Activated naive CD4-positive, alpha-beta T cell treated with anti-CD3 and anti-CD28 coated beads for 36 hours (primary cell): ENCODE data around the gene DENND2A. TPM values are rescaled to one million over a fixed set of nuclear protein-coding genes. Genes with fewer than 3 reads are reported as not detected.
"Not testable (repeated sequence)": the region's sequence is repeated elsewhere in the genome, so short reads cannot be mapped to it uniquely, and the experiment has no call there.

Experiments
- CTCF ChIA-PET: fragments of 350-600 bp; sonication (Branson Sonifier 250); formaldehyde crosslinking; loops from one replicate; lab custom pipeline; 2021; ENCODE audit warnings: antibody characterized with exemption; lab: Charles Lee
- DNase-seq: peaks from one replicate; pipeline ENCODE4 v3.0.0-alpha.2; 2020
- H3K27ac Mint-ChIP-seq: one replicate; pipeline ENCODE4 v1.8.0; 2021; ENCODE audit warnings: mild to moderate bottlenecking, mixed read lengths
- H3K27me3 Mint-ChIP-seq: one replicate; pipeline ENCODE4 v1.8.0; 2021; ENCODE audit warnings: low read depth, mixed read lengths
- H3K36me3 Mint-ChIP-seq: one replicate; pipeline ENCODE4 v1.8.0; 2021; ENCODE audit warnings: low read depth, mixed read lengths
- H3K4me1 Mint-ChIP-seq: one replicate; pipeline ENCODE4 v1.8.0; 2021; ENCODE audit warnings: low read depth, mixed read lengths
- H3K4me3 Mint-ChIP-seq: one replicate; pipeline ENCODE4 v1.8.0; 2021; ENCODE audit warnings: mild to moderate bottlenecking, moderate library complexity, mixed read lengths
- H3K9me3 Mint-ChIP-seq: one replicate; pipeline ENCODE4 v1.8.0; 2021; ENCODE audit warnings: mixed read lengths
- intact Hi-C: fragments of 100-400 bp; cut with micrococcal nuclease; formaldehyde crosslinking; loops from one replicate; pipeline ENCODE4 v1.15.1; 2023
- total RNA-seq, 2 experiments: library from RNA; stranded (reverse); gene quantifications; one replicate each; pipeline ENCODE4 v1.2.3, GENCODE V29; 2021

DENND2A gene
- total RNA-seq, 2 experiments from 2014 or later = not detected

DNA sequence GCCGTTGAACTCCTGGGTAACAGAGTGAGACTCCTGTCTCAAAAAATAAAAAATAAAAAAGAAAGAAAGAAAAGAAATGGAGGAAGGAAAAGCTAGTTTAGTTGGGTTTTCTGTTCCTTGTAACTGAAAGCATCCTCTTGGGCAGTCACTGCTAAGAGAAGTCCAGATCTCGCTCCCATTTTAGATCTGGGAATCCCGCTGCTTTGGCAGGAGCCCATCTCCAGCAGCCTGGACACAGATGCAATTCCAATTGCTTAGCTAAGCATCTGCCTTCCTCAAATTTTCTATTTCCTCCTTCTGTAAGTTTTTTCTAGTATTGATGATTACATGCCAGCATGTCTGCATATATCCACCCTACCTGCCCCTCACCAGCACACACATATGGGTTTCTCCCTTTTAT, 54.1 kb downstream of the DENND2A start:
- CTCF ChIA-PET = no interaction called here
- Mint-ChIP-seq H3K9me3 (no peaks in the 10 kb centered on the region), H3K27me3 (no peaks in the 10 kb centered on the region), H3K4me1 (peaks cover 4% of the 10 kb centered on the region), H3K36me3 (no peaks in the 10 kb centered on the region), H3K4me3 (no peak overlapping the region), H3K27ac (no peak overlapping the region)
- no peak for DNase-seq
- intact Hi-C loops = no loop called here

DNA sequence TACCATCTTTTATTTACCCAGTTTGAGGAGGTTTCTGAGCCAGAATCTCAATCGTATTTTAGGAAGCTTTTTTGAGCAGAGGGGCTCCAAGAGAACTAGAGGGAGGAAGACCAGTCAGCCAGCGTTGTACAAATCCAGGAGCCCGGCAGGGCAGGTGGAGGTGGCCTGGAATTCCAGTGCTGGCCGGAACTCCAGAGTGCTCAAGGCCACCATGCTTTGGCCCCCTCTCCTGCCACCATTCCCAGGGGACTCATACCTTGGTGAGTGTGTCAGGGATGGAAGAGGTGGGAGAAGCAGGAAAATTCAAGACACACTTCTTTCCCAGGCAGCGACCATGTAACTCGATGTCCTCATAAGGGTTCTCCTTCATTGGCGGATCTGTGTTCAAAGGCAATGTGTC, 55.3 kb downstream of the DENND2A start:
- H3K36me3 Mint-ChIP-seq = no peaks in the 10 kb centered on the region
- CTCF ChIA-PET = no interaction called here
- intact Hi-C loops = no loop called here
- H3K4me3 Mint-ChIP-seq = no peak overlapping the region
- no peaks in the 10 kb centered on the region for H3K27me3 Mint-ChIP-seq
- DNase-seq = no peak
- no peak overlapping the region for H3K27ac Mint-ChIP-seq
- no peaks in the 10 kb centered on the region for H3K9me3 Mint-ChIP-seq
- no peaks in the 10 kb centered on the region for H3K4me1 Mint-ChIP-seq

DNA sequence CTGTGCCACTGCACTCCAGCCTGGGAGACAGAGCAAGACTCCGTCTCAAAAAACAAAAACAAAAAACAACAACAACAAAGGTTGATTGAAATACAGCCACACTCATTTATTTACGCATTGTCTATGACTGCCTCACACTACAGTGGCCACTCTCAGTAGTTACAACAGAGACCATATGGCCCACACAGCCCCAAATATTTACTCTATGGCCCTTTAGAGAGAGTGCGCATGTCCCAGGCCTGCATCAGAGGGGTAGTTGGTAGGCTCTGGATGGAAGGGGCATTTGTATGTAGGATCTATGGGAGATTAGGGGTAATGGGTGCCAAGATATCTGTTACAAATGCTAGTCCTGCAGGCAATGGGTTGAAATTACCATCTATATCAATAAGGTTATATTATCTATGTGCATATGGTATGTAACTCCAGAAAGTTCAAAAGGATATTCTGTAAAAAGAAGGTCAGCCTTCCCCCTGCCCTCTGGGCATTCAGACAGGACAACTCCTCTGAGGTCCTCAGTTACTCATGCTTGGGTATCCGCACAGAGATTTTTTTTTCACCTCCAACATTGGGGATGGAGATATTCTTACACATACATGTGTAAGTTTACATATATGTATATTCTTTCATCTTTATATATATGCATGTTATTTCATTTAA, 56.3 kb downstream of the DENND2A start:
- Mint-ChIP-seq H3K36me3 (no peaks in the 10 kb centered on the region), H3K27me3 (no peaks in the 10 kb centered on the region), H3K27ac (no peak overlapping the region), H3K9me3 (no peaks in the 10 kb centered on the region), H3K4me1 (no peaks in the 10 kb centered on the region), H3K4me3 (no peak overlapping the region)
- DNase-seq = no peak
- intact Hi-C loops = no loop called here
- CTCF ChIA-PET = no interaction called here

DNA sequence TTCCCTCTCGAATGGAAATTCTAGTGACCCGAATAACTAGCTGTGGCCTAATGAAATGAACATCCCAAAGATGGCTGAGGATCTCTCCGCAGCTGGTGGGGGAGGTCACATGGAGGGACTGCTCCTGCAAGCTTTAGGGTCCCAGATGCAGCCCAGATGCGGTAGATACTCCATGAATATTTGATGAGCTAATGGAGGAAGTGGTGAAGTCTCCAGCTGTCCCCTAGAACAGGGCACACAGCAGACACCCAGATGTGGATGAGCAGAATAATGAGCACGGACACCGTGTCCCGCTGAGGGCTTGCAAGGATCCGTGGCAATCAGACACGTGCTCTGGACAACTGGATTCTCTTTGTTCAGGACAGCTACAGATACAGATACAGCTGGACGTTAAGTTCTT, 59.2 kb downstream of the DENND2A start:
- H3K4me1 Mint-ChIP-seq = no peaks in the 10 kb centered on the region
- H3K27me3 Mint-ChIP-seq = no peaks in the 10 kb centered on the region
- CTCF ChIA-PET = interaction anchor here (0.9 kb wide), 1 partner anchor 780 kb away, joined by 5 read pairs; no protein-coding TSS in a partner anchor
- intact Hi-C loops = no loop called here
- H3K4me3 Mint-ChIP-seq = no peak overlapping the region
- H3K9me3 Mint-ChIP-seq = no peaks in the 10 kb centered on the region
- no peak overlapping the region for H3K27ac Mint-ChIP-seq
- H3K36me3 Mint-ChIP-seq = no peaks in the 10 kb centered on the region
- no peak for DNase-seq

DNA sequence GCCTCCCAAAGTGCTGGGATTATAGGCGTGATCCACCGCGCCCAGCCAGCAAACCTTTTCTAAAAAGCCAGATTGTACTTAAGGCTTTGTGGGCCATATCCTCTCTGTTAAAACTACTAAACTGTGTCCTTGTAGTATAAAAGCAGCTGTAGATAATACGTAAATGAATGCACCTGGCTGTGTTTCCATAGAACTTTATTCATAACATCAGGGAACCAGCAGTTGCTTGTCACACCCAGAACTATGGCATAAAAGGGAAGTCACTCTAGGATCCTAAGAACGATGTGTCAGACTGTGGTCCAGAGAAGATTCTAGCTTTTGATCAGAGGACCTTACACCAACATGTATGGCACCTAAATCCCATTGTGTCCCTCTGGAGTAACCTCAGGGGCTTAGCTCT, 63.0 kb downstream of the DENND2A start:
- Mint-ChIP-seq H3K9me3 (no peaks in the 10 kb centered on the region), H3K27ac (no peak overlapping the region), H3K27me3 (peaks cover 2% of the 10 kb centered on the region), H3K4me3 (no peak overlapping the region), H3K4me1 (no peaks in the 10 kb centered on the region), H3K36me3 (no peaks in the 10 kb centered on the region)
- intact Hi-C loops = no loop called here
- no peak for DNase-seq
- CTCF ChIA-PET = no interaction called here

DNA sequence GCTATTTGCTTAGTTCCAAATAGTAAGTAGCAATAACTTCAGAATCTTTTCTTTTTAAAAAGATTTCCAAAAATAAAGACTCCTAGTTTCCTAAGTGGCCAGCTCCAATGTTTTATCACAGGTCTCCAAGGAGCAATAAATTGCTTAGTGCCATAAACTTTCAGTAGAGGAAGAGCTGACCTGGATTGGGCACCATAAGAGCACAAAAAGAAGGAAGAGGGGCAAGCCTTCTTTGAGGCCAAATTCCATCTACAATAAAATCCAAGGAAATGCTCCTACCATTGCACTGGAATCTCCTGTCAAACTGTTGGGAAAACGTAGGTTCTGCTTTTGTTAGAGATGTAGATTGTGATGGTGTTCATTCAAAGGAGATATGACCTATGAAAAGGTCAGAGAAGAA, 64.0 kb downstream of the DENND2A start:
- no peak for DNase-seq
- no peaks in the 10 kb centered on the region for H3K36me3 Mint-ChIP-seq
- intact Hi-C loops = no loop called here
- no peaks in the 10 kb centered on the region for H3K9me3 Mint-ChIP-seq
- H3K27me3 Mint-ChIP-seq = peaks cover 2% of the 10 kb centered on the region
- H3K4me1 Mint-ChIP-seq = no peaks in the 10 kb centered on the region
- no peak overlapping the region for H3K27ac Mint-ChIP-seq
- CTCF ChIA-PET = interaction anchor here (0.6 kb wide), 1 partner anchor 437 kb away, joined by 3 read pairs; no protein-coding TSS in a partner anchor
- no peak overlapping the region for H3K4me3 Mint-ChIP-seq

DNA sequence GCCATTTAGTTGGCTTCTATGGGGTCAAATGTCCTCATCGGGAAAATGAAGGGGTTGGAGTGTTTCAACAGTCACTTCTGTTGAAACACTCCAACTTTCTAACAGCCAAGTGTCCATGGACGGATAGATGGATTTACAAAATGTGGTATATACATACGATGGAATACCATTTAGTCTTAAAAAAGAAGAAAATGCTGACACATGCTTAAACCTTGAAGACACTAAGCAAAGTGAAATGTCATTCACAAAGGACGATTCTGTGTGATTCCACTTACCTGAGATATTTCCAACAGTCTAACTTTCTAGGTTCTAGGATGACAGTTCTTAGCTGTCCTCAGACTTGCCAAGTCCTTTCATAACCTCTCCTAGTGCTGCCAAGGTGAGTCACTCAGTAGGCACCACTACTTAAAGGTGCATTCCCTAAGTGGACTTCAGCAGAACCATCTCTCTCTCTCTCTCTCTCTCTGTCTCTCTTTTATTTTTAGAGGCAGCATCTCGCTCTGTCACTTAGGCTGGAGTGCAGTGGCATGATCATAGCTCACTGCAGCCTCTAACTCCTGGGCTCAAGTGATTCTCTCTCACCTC, 69.0 kb downstream of the DENND2A start:
- Mint-ChIP-seq H3K27ac (no peak overlapping the region), H3K36me3 (no peaks in the 10 kb centered on the region), H3K27me3 (peaks cover 2% of the 10 kb centered on the region), H3K4me3 (no peak overlapping the region), H3K4me1 (no peaks in the 10 kb centered on the region), H3K9me3 (no peaks in the 10 kb centered on the region)
- DNase-seq = no peak
- intact Hi-C loops = no loop called here
- CTCF ChIA-PET = no interaction called here

DNA sequence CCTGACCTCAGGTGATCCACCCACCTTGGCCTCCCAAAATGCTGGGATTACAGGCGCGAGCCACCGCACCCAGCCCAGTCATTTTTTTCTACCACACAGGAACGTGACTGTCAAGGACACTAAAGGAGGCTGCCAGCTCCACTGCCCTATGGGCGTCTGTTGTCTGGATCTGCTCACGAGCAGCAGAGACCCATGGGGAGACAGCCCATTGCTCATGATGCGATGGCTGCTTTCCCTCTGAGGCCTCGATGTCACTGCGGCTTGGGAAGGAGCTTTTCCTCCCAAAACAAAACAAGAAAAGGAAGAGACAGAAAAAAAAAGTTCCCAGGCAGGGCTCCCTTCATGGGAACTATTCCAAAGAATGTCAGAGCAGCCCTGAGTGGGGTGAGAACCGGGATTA, 70.5 kb downstream of the DENND2A start:
- CTCF ChIA-PET = interaction anchor here (1.0 kb wide), 1 partner anchor 19 kb away, joined by 3 read pairs; no protein-coding TSS in a partner anchor
- H3K4me3 Mint-ChIP-seq = no peak overlapping the region
- H3K9me3 Mint-ChIP-seq = no peaks in the 10 kb centered on the region
- H3K36me3 Mint-ChIP-seq = no peaks in the 10 kb centered on the region
- H3K27ac Mint-ChIP-seq = no peak overlapping the region
- peaks cover 2% of the 10 kb centered on the region for H3K27me3 Mint-ChIP-seq
- no peak for DNase-seq
- intact Hi-C loops = no loop called here
- H3K4me1 Mint-ChIP-seq = no peaks in the 10 kb centered on the region

DNA sequence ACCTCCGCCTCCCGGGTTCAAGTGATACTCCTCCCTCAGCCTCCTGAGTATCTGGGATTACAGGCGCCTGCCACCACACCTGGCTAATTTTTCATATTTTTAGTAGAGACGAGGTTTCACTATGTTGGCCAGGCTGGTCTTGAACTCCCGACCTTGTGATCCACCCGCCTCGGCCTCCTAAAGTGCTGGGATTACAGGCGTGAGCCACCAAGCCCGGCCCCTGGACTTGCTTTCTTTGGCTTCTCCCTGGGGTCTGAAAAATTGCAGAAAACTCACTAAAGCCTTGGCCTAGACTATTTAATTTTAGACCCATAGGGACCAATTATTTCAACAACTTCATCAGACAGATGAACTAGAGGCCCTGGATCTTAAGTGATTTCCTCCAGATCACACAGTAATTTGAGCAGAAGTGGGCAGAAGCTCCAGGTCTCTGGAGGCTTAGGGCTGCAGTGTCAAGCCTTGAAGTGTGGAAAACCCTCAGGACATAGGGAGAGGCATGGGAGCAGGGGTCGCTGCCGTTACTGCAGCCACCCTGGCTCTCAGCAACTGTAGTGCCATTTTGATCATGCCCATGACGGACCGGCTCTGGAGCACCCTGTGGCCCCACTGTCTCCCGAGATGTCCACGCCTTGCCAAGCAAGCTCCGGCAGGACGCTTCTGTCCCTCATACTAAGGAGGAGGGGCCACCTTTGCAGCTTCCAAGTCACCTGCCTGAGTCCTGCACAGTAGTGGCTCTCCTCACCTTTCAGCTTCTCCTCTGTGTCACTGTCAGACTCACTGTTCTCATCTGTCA, 72.4 kb downstream of the DENND2A start:
- no peaks in the 10 kb centered on the region for H3K4me1 Mint-ChIP-seq
- no peaks in the 10 kb centered on the region for H3K9me3 Mint-ChIP-seq
- no peak for DNase-seq
- no peaks in the 10 kb centered on the region for H3K27me3 Mint-ChIP-seq
- H3K4me3 Mint-ChIP-seq = no peak overlapping the region
- H3K36me3 Mint-ChIP-seq = no peaks in the 10 kb centered on the region
- intact Hi-C loops = no loop called here
- H3K27ac Mint-ChIP-seq = no peak overlapping the region
- CTCF ChIA-PET = no interaction called here

DNA sequence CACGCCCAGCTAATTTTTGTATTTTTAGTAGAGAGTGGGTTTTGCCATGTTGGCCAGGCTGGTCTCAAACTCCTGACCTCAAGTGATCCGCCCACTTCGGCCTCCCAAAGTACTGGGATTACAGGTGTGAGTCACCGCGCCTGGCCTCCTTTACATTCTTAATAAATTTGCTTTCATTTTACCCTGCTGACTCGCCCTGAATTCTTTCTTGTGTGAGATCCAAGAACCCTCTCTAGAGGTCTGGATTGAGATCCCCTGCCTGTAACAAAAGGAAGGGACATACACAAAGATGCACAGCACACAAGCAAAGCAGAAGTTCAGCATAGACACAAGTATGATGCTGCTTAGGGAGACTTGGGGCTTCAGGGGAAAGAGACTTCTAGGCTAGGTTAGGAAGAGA, 74.4 kb downstream of the DENND2A start:
- H3K27me3 Mint-ChIP-seq, DNase-seq, H3K36me3 Mint-ChIP-seq, CTCF ChIA-PET, H3K4me3 Mint-ChIP-seq, H3K9me3 Mint-ChIP-seq, intact Hi-C loops, H3K27ac Mint-ChIP-seq, H3K4me1 Mint-ChIP-seq: not testable (repeated sequence)

DNA sequence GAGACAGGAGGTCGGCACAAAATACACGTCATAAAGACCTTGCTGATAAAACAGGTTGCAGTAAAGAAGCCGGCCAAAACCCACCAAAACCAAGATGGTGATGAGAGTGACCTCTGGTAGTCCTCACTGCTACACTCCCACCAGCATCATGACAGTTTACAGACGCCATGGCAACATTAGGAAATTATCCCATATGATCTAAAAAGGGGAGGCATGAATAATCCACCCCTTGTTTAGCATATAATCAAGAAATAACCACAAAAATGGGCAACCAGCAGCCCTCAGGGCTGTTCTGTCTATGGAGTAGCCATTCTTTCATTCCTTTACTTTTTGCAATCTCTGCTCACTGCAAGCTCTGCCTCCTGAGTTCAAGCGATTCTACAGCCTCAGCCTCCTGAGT, 74.9 kb downstream of the DENND2A start:
- CTCF ChIA-PET, H3K36me3 Mint-ChIP-seq, H3K27me3 Mint-ChIP-seq, H3K4me1 Mint-ChIP-seq, intact Hi-C loops, H3K4me3 Mint-ChIP-seq, H3K27ac Mint-ChIP-seq, DNase-seq, H3K9me3 Mint-ChIP-seq: not testable (repeated sequence)

DNA sequence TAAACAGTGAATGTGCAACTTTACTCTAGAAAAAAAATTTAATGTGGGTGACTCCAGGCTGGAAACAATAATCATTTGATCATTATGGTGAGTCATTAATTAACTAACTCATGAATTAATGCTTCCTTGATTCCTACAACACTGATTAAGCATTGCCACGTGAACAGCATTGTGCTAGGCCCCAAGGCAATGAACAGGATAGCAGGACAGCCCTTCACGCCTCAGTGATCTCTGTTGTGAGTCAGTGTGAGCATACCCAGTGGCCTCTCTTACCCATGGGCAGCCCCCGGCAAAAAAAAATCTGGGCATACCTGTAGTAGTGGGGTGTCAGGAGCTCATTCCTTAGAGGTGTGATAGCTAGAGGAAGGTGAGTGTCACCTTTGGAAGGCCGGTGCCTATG, 76.0 kb downstream of the DENND2A start:
- DNase-seq = no peak
- Mint-ChIP-seq H3K4me1 (no peaks in the 10 kb centered on the region), H3K27ac (no peak overlapping the region), H3K4me3 (no peak overlapping the region), H3K27me3 (no peaks in the 10 kb centered on the region), H3K9me3 (no peaks in the 10 kb centered on the region), H3K36me3 (no peaks in the 10 kb centered on the region)
- intact Hi-C loops = no loop called here
- CTCF ChIA-PET = interaction anchor here (0.6 kb wide), 1 partner anchor 284 kb away, joined by 3 read pairs; no protein-coding TSS in a partner anchor
